ENCODE measurements around the gene SMIM12.

SMIM12 gene

GRCh38 chr1:34879230-34879629 is 19.7 kb upstream of the SMIM12 start:
- H3K4me3 ChIP-seq (ENCODE audit: low read depth, low read length) = no peak overlapping the region
- TF ChIP-seq CTCF (IDR thresholded peaks at IDR 0.05; ENCODE audit: low read depth, low read length, missing control alignments) = no peak
- DNase-seq (ENCODE audit: low read depth) = no peak
- in situ Hi-C loops (cut with HindIII; ENCODE audit: low sequenced_read_pairs) = no loop called here

GRCh38 chr1:34876406-34876805 is 16.9 kb upstream of the SMIM12 start:
- no peak for DNase-seq (ENCODE audit: low read depth)
- no peak overlapping the region for H3K4me3 ChIP-seq (ENCODE audit: low read depth, low read length)
- TF ChIP-seq CTCF (IDR thresholded peaks at IDR 0.05; ENCODE audit: low read depth, low read length, missing control alignments) = no peak
- in situ Hi-C loops (cut with HindIII; ENCODE audit: low sequenced_read_pairs) = no loop called here

GRCh38 chr1:34874296-34874952 is 14.9 kb upstream of the SMIM12 start:
- H3K4me3 ChIP-seq (ENCODE audit: low read depth, low read length) = no peak overlapping the region
- no peak for DNase-seq (ENCODE audit: low read depth)
- TF ChIP-seq CTCF (IDR thresholded peaks at IDR 0.05; ENCODE audit: low read depth, low read length, missing control alignments) = no peak
- in situ Hi-C loops (cut with HindIII; ENCODE audit: low sequenced_read_pairs) = no loop called here

- in situ Hi-C loops (cut with HindIII; ENCODE audit: low sequenced_read_pairs) = no loop called here
- H3K4me3 ChIP-seq (ENCODE audit: low read depth, low read length) = no peak overlapping the region
- no peak for DNase-seq (ENCODE audit: low read depth)
- no peak for TF ChIP-seq CTCF (IDR thresholded peaks at IDR 0.05; ENCODE audit: low read depth, low read length, missing control alignments)
Observed at GRCh38 chr1:34872133-34872503, 12.6 kb upstream of the SMIM12 start.

- in situ Hi-C loops (cut with HindIII; ENCODE audit: low sequenced_read_pairs) = no loop called here
- no peak for DNase-seq (ENCODE audit: low read depth)
Observed at GRCh38 chr1:34871443-34872132, 12.0 kb upstream of the SMIM12 start.

GRCh38 chr1:34870395-34870794 is 10.8 kb upstream of the SMIM12 start:
- TF ChIP-seq CTCF (IDR thresholded peaks at IDR 0.05; ENCODE audit: low read depth, low read length, missing control alignments) = no peak
- in situ Hi-C loops (cut with HindIII; ENCODE audit: low sequenced_read_pairs) = no loop called here
- H3K4me3 ChIP-seq (ENCODE audit: low read depth, low read length) = no peak overlapping the region
- no peak for DNase-seq (ENCODE audit: low read depth)

More at GRCh38 chr1:34871443-34872132, 12.0 kb upstream of the SMIM12 start:
- H3K4me3 ChIP-seq (ENCODE audit: low read depth, low read length) = no peak overlapping the region
- no peak for TF ChIP-seq CTCF (IDR thresholded peaks at IDR 0.05; ENCODE audit: low read depth, low read length, missing control alignments)
